H54 (cell line): ENCODE data around the gene TWNK.

Experiments
- DNase-seq: peaks from one replicate; pipeline ENCODE4 v3.0.0; 2011; ENCODE audit warnings: low spot score, mixed read lengths; ENCODE audit not compliant: insufficient read length
- FAIRE-seq: peaks from 3 replicates; lab custom pipeline; 2011; peaks lifted over from hg19 to GRCh38; lab: Jason Lieb, UNC
- POLR2A ChIP-seq: IDR thresholded peaks from 2 replicates; pipeline ENCODE4 v1.6.1; 2011; ENCODE audit warnings: low read depth, mild to moderate bottlenecking, low read length

The TWNK gene

DNA sequence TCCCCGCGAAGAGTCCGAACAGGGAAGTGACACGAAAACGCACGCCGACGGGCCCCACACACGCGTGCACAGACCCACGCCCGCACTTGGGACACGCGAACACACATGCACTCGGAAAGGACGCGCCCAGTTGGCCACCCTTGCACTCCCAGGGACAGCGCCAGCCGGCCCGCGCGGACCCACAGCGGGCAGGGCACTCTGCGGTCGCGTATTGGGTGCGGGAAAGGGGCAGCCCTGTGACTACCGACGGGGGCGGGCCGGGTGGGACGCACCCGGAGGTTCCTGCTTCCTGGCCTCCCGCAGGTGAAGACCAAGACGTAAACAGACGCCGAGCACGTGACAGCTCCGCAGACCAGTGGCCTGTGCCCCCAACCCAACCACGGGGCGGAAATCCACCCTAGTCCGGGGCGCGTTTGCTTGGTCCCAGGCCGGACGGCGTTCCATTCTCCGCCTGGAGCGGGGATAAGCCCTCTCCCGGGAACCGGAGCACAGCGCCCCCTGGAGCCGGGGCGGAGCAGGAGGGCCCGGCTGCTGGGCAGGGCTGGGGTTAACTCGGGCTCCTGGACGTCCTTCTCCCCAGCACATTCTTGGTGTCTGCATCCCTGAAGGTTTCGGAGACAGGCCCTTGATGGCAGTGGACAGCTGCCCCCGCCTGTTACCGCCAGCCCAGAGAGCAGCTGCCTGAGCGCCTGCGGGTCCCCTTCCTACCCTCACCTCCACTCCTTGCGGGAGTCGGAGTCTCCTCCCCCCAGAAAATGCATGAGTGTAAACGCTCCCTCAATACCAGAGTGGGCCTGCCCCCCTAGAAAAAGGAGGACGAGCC lies 10.2 kb downstream of the TWNK start:
- peak; percentile 96 for DNase-seq
- FAIRE-seq: no peak
- TF ChIP-seq POLR2A: peak; percentile 4; the same call in 1 of the 2 replicates

DNA sequence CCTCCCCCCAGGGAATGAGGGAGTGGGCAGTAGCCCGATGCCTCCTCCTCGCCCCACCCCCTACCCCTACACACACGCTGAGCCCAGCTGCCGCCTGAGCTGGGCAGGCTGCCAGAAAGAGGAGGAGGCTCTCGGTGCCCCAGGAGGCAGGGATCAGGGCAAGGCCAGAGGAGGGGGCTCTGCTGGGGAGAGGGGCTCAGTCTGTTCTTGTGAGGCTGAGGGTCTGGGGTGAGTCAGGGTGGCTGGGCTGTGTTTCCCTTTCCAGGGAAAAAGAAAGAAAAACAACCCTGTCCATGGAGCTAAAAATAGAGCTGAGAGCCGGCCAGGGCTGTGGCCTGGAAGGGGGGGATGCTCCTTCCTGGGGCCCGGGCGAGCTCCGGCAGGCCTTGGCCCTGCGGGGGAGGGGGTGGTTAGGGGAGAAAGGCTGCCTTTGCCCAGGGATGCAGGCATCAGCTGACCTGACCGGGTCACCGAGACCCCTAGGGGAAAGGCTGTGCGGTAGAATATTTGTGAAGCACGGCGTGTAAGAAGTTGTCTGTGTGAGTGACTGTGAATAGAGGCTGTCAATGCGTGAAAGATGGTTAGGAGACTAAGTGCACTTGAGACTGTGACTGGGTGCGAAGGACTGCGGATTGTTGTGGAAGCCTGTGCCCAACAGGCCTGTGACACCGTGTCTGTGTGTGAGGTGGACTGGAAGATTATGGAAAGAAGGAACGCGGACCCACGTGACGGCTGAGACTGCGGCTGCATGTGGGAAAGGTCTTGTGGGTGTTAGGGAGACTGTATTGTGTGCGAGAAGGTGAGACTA lies 11.0 kb downstream of the TWNK start:
- DNase-seq: peak; percentile 92
- no peak for FAIRE-seq
- no peak for TF ChIP-seq POLR2A

DNA sequence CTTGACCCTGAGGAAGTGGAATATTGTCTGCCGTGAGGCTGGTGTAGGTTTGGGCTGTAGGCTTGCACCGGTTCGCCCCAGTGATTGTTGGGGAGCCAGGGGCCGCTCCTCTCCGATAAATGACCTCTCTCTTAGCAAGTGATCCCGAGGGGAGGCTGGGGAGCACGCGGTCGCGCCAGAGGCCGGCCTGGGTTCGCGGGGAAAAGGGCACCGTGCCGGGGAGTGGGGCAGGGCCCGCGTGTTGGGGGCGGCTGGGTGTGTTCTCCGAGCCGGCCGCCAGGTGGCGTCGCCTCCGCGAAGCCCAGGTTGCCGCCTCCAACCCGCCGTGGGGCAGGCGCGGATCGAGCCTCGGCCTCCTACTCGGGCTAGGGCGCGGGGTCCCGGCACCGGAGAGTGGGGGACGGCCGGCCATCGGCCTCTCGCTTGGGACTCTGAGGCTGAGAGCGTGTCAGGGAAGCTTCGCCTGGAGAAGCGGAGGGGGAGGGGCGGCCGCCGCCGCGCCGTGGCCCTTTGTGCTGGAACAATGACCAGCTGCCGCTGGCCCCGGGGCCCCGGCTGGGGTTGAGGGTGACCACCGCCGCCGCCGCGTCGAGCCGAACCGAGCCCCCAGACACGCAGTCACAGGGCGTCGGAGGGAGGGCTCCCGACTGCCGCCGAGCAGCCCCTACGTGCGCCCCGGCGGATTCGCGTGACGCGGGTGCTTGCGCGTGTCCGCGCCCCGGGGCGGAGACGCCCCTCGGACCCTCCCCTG lies 11.8 kb downstream of the TWNK start:
- TF ChIP-seq POLR2A: peak; percentile 74
- peak; percentile 79 for DNase-seq
- FAIRE-seq: no peak

DNA sequence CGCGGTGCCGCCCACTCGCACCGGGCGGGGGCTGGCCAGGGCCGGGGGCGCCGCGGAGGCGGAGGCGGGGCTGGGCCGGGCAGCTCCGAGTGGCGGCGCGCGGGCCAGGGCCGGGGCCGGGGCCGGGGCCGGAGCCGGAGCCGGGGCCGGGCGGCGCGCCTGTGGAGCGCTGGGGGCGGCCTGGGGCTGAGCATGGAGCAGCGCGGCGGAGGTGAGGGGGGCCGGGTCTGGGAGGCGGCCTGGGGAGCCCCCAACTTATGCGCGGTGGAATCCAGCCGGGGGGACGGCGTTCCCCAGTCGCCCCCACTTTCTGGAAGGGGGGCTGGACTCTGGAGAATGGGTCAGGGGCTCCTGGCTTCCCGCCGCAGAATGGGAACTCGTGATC lies 12.4 kb downstream of the TWNK start, which contains the start of gene LZTS2:
TSS of gene LZTS2 (plus strand) at position 67 of the 385 bp plus-strand sequence. CDS start 2,731 bp downstream, outside the sequence.
- DNase-seq (no peak), FAIRE-seq (no peak)
- TF ChIP-seq POLR2A: no peak

DNA sequence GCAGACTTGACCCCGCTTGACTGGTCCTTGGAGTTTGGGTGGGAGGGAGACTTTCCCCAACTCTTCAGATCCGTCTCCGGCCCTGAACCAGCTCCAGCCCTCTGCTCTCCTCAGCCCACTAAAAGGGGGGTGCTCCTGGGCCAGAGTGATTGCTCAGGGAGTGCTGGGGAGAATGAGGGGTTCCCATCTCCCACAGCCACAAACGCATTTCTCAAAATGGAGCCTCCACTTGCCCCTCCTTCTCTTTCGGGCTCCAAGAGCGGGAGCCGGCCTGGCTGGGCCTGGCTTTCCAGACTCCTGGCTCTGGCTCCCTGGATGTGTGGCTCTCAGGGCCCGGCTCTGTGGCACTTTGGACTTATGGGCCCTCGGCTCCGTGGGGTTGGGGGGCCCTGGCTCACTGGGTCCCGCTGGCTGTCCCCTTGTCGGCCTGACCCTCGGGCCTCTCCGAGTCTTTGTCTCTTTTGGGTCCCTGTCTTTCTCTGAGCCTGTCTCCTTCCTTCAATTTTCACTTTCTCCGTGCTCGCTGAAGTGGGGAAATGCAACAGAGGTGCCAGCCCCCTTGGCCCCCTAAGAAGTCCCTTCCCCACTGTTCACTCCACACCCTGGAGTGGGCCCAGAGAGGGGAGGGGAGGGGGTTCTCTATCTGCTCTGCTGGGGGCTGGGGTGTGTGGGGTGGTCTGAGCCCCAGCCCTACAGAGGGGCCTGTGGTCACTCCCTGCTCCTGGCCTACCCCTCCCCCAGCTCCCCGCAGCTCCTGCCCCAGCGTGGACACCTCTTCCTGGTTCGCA lies 13.0 kb downstream of the TWNK start:
- TF ChIP-seq POLR2A: no peak
- DNase-seq: peak; percentile 74
- no peak for FAIRE-seq

DNA sequence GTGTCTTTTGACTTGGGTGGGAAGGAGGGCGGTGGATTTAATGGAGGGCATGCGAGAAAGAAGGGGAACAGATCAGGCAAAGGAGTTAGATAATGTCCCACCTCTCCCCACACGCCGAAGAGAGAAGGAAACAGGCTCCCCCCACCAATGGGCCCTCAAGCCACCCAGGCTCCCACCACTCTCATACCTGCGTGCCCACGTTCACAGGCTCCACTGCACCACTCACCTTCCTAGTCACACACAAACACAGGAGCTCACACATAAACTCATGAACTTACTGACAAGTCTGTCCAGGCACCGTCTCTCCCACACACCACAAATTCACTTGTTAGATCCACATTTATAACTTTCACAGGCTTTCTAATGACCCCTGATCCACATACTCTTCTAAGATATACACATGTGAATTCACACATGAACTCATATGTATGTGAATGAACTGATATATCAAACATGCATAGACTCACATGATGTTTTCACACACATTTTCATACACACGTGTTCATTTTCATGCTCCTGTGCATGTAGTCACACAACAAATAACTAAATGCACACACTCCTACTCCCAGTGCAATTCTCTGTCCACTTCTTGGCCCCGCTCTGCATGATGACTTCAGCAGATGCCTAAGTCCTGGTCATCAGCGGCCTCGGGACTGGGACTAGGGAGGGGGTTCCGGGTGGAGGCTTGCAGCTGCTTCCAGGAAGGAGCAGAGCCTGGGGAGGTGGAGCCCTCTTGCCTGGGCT lies 13.7 kb downstream of the TWNK start:
- FAIRE-seq (no peak), DNase-seq (peak; percentile 96)
- TF ChIP-seq POLR2A: 0 out of 2 replicates have a peak, but pooled peaks have one; percentile 13

DNA sequence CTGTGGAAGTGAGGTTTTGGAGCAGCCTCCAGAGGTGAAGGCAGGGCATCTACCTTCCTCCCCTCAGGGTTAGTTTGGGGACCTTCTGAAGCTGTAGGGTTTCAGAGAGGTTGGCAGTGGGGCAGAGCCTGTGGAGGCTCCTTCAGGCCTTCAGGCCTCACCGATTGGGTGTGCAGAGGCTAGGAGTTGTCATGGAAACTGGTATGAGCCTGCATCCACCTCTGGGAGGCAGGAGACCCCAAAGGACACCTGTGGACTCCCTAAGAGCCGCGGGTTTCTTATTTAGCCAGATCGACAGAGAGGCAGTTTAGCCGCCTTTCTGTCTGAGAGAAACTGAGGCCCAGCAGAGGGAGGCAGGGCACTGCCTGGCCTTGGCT lies 14.3 kb downstream of the TWNK start:
- TF ChIP-seq POLR2A: no peak
- no peak for DNase-seq
- FAIRE-seq: no peak

DNA sequence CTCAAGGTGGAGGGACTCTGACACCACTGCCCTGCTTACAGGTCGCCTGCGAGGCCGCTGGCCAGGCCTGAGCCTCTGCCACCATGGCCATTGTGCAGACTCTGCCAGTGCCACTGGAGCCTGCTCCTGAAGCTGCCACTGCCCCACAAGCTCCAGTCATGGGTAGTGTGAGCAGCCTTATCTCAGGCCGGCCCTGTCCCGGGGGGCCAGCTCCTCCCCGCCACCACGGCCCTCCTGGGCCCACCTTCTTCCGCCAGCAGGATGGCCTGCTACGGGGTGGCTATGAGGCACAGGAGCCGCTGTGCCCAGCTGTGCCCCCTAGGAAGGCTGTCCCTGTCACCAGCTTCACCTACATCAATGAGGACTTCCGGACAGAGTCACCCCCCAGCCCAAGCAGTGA lies 15.1 kb downstream of the TWNK start:
- no peak for TF ChIP-seq POLR2A
- FAIRE-seq: no peak
- DNase-seq: no peak

DNA sequence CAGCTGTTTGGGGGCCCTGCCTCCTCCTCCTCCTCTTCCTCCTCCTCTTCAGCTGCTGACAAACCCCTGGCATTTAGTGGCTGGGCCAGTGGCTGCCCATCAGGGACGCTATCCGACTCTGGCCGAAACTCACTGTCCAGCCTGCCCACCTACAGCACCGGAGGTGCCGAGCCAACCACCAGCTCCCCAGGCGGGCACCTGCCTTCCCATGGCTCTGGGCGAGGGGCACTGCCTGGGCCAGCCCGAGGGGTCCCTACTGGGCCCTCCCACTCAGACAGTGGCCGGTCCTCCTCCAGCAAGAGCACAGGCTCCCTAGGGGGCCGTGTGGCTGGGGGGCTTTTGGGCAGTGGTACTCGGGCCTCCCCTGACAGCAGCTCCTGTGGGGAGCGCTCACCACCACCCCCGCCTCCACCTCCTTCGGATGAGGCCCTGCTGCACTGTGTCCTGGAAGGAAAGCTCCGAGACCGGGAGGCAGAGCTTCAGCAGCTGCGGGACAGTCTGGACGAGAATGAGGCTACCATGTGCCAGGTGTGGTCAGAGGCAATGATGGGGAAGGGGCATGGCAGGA lies 16.4 kb downstream of the TWNK start:
- FAIRE-seq (no peak), DNase-seq (no peak)
- no peak for TF ChIP-seq POLR2A

DNA sequence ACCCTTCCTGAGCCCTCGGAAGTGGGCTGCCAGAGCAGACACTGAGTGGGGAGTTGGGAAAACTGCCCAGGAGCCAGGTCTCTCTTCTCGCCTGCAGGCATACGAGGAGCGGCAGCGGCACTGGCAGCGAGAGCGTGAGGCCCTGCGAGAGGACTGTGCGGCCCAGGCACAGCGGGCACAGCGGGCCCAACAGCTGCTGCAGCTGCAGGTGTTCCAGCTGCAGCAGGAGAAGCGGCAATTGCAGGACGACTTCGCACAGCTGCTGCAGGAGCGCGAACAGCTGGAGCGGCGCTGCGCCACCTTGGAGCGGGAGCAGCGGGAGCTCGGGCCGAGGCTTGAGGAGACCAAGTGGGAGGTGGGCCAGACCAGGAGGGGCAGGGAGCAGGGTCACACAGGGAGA lies 18.0 kb downstream of the TWNK start:
- DNase-seq (no peak), FAIRE-seq (no peak)
- no peak for TF ChIP-seq POLR2A

DNA sequence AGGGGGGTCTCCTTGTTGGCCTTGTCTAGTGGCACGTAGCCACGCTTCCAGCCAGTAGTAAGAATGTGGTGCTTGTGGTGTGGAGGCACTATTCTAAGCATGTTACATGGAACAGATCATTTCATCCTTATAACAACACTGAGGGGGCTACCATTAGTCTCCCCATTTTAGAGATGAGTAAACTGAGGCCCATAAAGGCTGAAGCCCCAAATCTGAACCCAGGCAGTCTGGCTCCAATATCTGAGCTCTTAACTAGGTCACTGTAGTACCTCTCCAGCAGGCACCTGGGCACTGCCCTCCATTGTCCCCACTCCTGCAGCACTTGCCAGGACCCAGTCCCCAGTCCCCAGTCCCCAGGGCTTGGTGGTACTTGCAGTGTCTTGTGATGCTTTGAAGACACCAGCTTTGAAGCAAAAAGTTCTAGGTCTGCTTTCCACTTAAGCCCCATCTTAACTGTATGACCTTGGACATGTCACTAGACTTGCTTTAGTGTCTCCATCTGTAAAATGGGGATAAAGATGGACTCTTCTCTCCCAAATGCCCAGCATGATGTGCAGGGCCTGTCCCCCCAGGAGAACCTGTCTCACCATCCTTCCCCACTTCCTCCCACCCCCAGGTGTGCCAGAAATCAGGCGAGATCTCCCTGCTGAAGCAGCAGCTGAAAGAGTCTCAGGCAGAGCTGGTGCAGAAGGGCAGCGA lies 18.7 kb downstream of the TWNK start:
- FAIRE-seq (no peak), DNase-seq (no peak)
- TF ChIP-seq POLR2A: no peak
